IMR-90 (cell line): ENCODE results near the gene MFSD6. TPM values are rescaled to one million over a fixed set of nuclear protein-coding genes. Genes with fewer than 3 reads are reported as not detected.

ENCODE experiments used
- ATAC-seq: fragments of 200-7000 bp; cut with Tn5 transposase; 2 replicates; pipeline ENCODE4 v1.9.1; 2020; ENCODE audit warnings: low read depth, mild to moderate bottlenecking, moderate library complexity
- BruUV-seq: library from RNA; stranded (reverse); fragments of 400-500 nt; replicated peaks from 2 replicates; lab custom pipeline; 2021; lab: Mats Ljungman, UMichigan
- CTCF ChIA-PET: fragments of 300-600 bp; formaldehyde crosslinking; extraction: SDS; loops from one replicate; lab custom pipeline; 2021; ENCODE audit warnings: antibody characterized with exemption; lab: Yijun Ruan, JAX
- POLR2A ChIA-PET: fragments of 300-600 bp; sonication (Branson Sonifier 250); formaldehyde crosslinking; loops from one replicate; lab custom pipeline; 2022; ENCODE audit warnings: antibody characterized with exemption; ENCODE audit not compliant: unreplicated experiment; lab: Charles Lee
- DNase-seq: peaks from one replicate; pipeline ENCODE4 v3.0.0; 2013
- H2AFZ ChIP-seq: replicated peaks from 2 replicates; pipeline ENCODE3; 2013; ENCODE audit warnings: low read length, mild to moderate bottlenecking; ENCODE audit not compliant: poor library complexity
- H2AK5ac ChIP-seq: 2 replicates; pipeline ENCODE4 v1.6.1; 2013; ENCODE audit warnings: low read depth, low read length, inconsistent platforms
- H2AK9ac ChIP-seq: replicated peaks from 2 replicates; pipeline ENCODE3; 2013; ENCODE audit warnings: mild to moderate bottlenecking, low read depth, low read length, moderate library complexity; ENCODE audit not compliant: poor library complexity
- H2BK120ac ChIP-seq: 2 replicates; pipeline ENCODE4 v1.6.1; 2013; ENCODE audit warnings: low read depth, low read length, inconsistent platforms
- H2BK15ac ChIP-seq: 3 replicates; pipeline ENCODE4 v1.6.1; 2013; ENCODE audit warnings: low read depth, low read length, inconsistent platforms
- H2BK20ac ChIP-seq: 2 replicates; pipeline ENCODE4 v1.6.1; 2013; ENCODE audit warnings: low read depth, mild to moderate bottlenecking, inconsistent platforms, low read length, moderate library complexity
- H2BK5ac ChIP-seq: 2 replicates; pipeline ENCODE4 v1.6.1; 2013; ENCODE audit warnings: mild to moderate bottlenecking, low read depth, low read length, inconsistent platforms; ENCODE audit not compliant: poor library complexity, severe bottlenecking
- H3K14ac ChIP-seq: replicated peaks from 2 replicates; pipeline ENCODE4 v1.6.1; 2013; ENCODE audit warnings: low read depth, low read length, inconsistent platforms
- H3K18ac ChIP-seq: 2 replicates; pipeline ENCODE4 v1.6.1; 2013; ENCODE audit warnings: low read depth, low read length, control low read depth
- H3K23ac ChIP-seq: 2 replicates; pipeline ENCODE4 v1.6.1; 2013; ENCODE audit warnings: low read depth, low read length, inconsistent platforms
- H3K27ac ChIP-seq: 2 replicates; pipeline ENCODE4 v1.5.1; 2013; ENCODE audit warnings: mild to moderate bottlenecking, control low read depth, low read length; ENCODE audit not compliant: insufficient read depth
- H3K27me3 ChIP-seq: 2 replicates; pipeline ENCODE4 v1.6.1; 2013; ENCODE audit warnings: low read length; ENCODE audit not compliant: control insufficient read depth, insufficient read depth
- H3K36me3 ChIP-seq: 2 replicates; pipeline ENCODE4 v1.6.1; 2013; ENCODE audit warnings: low read length, mixed read lengths; ENCODE audit not compliant: control insufficient read depth, insufficient read depth
- H3K4ac ChIP-seq: 2 replicates; pipeline ENCODE4 v1.6.1; 2013; ENCODE audit warnings: low read depth, low read length, inconsistent platforms
- H3K4me1 ChIP-seq: 2 replicates; pipeline ENCODE4 v1.6.1; 2013; ENCODE audit warnings: low read length, mixed read lengths; ENCODE audit not compliant: control insufficient read depth, insufficient read depth
- H3K4me2 ChIP-seq: 2 replicates; pipeline ENCODE4 v1.6.1; 2013; ENCODE audit warnings: low read depth, mild to moderate bottlenecking, control low read depth, low read length, moderate library complexity
- H3K4me3 ChIP-seq: 2 replicates; pipeline ENCODE4 v1.5.1; 2013; ENCODE audit warnings: low read depth, mild to moderate bottlenecking, control low read depth, low read length, moderate library complexity; ENCODE audit not compliant: insufficient read depth
- H3K56ac ChIP-seq: 2 replicates; pipeline ENCODE4 v1.6.1; 2013; ENCODE audit warnings: low read length, inconsistent platforms; ENCODE audit not compliant: insufficient read depth; ENCODE audit errors: extremely low read depth
- H3K79me1 ChIP-seq, 2 experiments: 2 replicates each; pipeline ENCODE4 v1.6.1; 2013; ENCODE audit warnings: low read length in 2 of 2, inconsistent platforms in 1 of 2, low read depth in 1 of 2
- H3K9ac ChIP-seq: 2 replicates; pipeline ENCODE4 v1.6.1; 2013; ENCODE audit warnings: low read depth, low read length, control low read depth
- H3K9me1 ChIP-seq: 2 replicates; pipeline ENCODE4 v1.6.1; 2013; ENCODE audit warnings: low read length, inconsistent platforms; ENCODE audit not compliant: insufficient read depth
- H3K9me3 ChIP-seq: 2 replicates; pipeline ENCODE4 v1.6.1; 2013; ENCODE audit warnings: low read length; ENCODE audit not compliant: control insufficient read depth, insufficient read depth
- H4K20me1 ChIP-seq: 2 replicates; pipeline ENCODE4 v1.6.1; 2013; ENCODE audit warnings: low read length, inconsistent platforms; ENCODE audit not compliant: insufficient read depth
- H4K5ac ChIP-seq: 2 replicates; pipeline ENCODE4 v1.6.1; 2013; ENCODE audit warnings: mild to moderate bottlenecking, low read depth, low read length, control low read depth
- H4K8ac ChIP-seq, 2 experiments: 2 replicates each; pipeline ENCODE4 v1.6.1; 2013; ENCODE audit warnings: low read depth in 2 of 2, low read length in 2 of 2, control low read depth in 1 of 2, inconsistent platforms in 1 of 2
- H4K91ac ChIP-seq: 2 replicates; pipeline ENCODE4 v1.6.1; 2013; ENCODE audit warnings: low read depth, low read length, inconsistent platforms; ENCODE audit not compliant: insufficient read depth
- BHLHE40 ChIP-seq: fragments of 150-350 bp; IDR thresholded peaks from 2 replicates; pipeline ENCODE4 v1.6.1; 2016; ENCODE audit warnings: mild to moderate bottlenecking, low read depth, low read length
- CHD1 ChIP-seq: IDR thresholded peaks from 2 replicates; pipeline ENCODE4 v1.6.1; 2012; ENCODE audit warnings: low read depth, low read length, improper control_type of control experiment
- CTCF ChIP-seq: conservative IDR thresholded peaks from 2 replicates; pipeline ENCODE4 v1.5.1; 2012; ENCODE audit warnings: mild to moderate bottlenecking, low read depth, low read length, improper control_type of control experiment
- MAFK ChIP-seq: IDR thresholded peaks from 2 replicates; pipeline ENCODE4 v1.6.1; 2012; ENCODE audit warnings: low read depth, low read length, improper control_type of control experiment
- MAZ ChIP-seq: IDR thresholded peaks from 2 replicates; pipeline ENCODE4 v1.6.1; 2012; ENCODE audit warnings: low read depth, mild to moderate bottlenecking, low read length, improper control_type of control experiment, moderate library complexity, borderline replicate concordance
- MXI1 ChIP-seq: IDR thresholded peaks from 2 replicates; pipeline ENCODE4 v1.6.1; 2012; ENCODE audit warnings: low read depth, mild to moderate bottlenecking, low read length, moderate library complexity, borderline replicate concordance
- NFE2L2 ChIP-seq: fragments of 150-350 bp; IDR thresholded peaks from 2 replicates; pipeline ENCODE4 v1.6.1; 2016; ENCODE audit warnings: low read depth, mild to moderate bottlenecking, low read length
- POLR2A ChIP-seq: IDR thresholded peaks from 2 replicates; pipeline ENCODE4 v1.6.1; 2012; ENCODE audit warnings: mild to moderate bottlenecking, low read depth, low read length
- RCOR1 ChIP-seq: IDR thresholded peaks from 2 replicates; pipeline ENCODE4 v1.6.1; 2012; ENCODE audit warnings: mild to moderate bottlenecking, low read length, improper control_type of control experiment; ENCODE audit not compliant: insufficient replicate concordance
- RFX5 ChIP-seq: IDR thresholded peaks from 2 replicates; pipeline ENCODE4 v1.8.0; 2012; ENCODE audit warnings: low read depth, mild to moderate bottlenecking, low read length, moderate library complexity
- WGBS, 2 experiments: methylation state at CpG; one replicate each; pipeline versions ENCODE4 v1.1.5 to v1.1.7; 2013; ENCODE audit warnings: missing lambda C conversion rate in 2 of 2; ENCODE audit not compliant: insufficient read length in 1 of 2; ENCODE audit errors: extremely low coverage in 2 of 2; 5-methylcytosine and 5-hydroxymethylcytosine counted together
- dilution Hi-C: fragments of 300-500 bp; cut with HindIII; formaldehyde crosslinking; loops from one replicate; pipeline ENCODE4 v1.14.3; 2018; ENCODE audit warnings: low sequenced_read_pairs; ENCODE audit not compliant: unreplicated experiment
- in situ Hi-C: fragments of 300-500 bp; cut with MboI; formaldehyde crosslinking; loops from 3 replicates; pipeline ENCODE4 v1.14.3; 2019; ENCODE audit warnings: low sequenced_read_pairs, inconsistent platforms, mixed read lengths
- intact Hi-C: fragments of 100-400 bp; cut with micrococcal nuclease; formaldehyde crosslinking; loops from 2 replicates; pipeline ENCODE4 v1.10.0; 2022
- polyA plus RNA-seq, 3 experiments: library from polyadenylated mRNA; depleted of rRNA; stranded (reverse); fragments of >200 nt; gene quantifications; 2 replicates each; pipeline ENCODE4 v1.2.3, GENCODE V29; 2012; ENCODE audit warnings: low replicate concordance in 1 of 3
- total RNA-seq: library from RNA; depleted of rRNA; stranded (reverse); fragments of >200 nt; gene quantifications from 2 replicates; pipeline ENCODE4 v1.2.3, GENCODE V29; 2012

Gene MFSD6
- total and polyA plus RNA-seq, 2 of the 4 experiments (the other 2 are of a cell fraction): 4.2 to 7.7 TPM

GRCh38 chr2:190450363-190450762 lies 42.2 kb downstream of the MFSD6 start:
- Histone ChIP-seq H3K18ac (no peak overlapping the region), H3K36me3 (no peaks in the 10 kb centered on the region), H3K4me1 (peaks cover 6% of the 10 kb centered on the region), H4K8ac (no peak overlapping the region), H3K4ac (no peak overlapping the region), H2AK9ac (no peak overlapping the region), H3K27ac (no peak overlapping the region), H4K91ac (no peak overlapping the region), H3K79me1 (no peaks in the 10 kb centered on the region), H3K9me1 (no peaks in the 10 kb centered on the region), H3K56ac (no peak overlapping the region), H2BK15ac (no peak overlapping the region), H2AK5ac (no peak overlapping the region), H3K23ac (no peak overlapping the region), H2BK5ac (no peak overlapping the region), H2AFZ (no peak overlapping the region), H3K27me3 (no peaks in the 10 kb centered on the region), H3K14ac (no peak overlapping the region), H4K20me1 (no peaks in the 10 kb centered on the region), H2BK120ac (no peak overlapping the region), H4K5ac (no peak overlapping the region), H2BK20ac (no peak overlapping the region), H3K9me3 (no peaks in the 10 kb centered on the region), H3K4me3 (no peak overlapping the region), H3K4me2 (no peak overlapping the region), H3K9ac (no peak overlapping the region)
- dilution Hi-C loops: no loop called here
- in situ Hi-C loops: no loop called here
- CTCF ChIA-PET: no interaction called here
- intact Hi-C loops: no loop called here
- no CpG with 5 or more reads among the region's 2 CpGs for WGBS, 2 experiments
- BruUV-seq: no TSS peak
- ATAC-seq: no peak
- no peak for DNase-seq
- no peak for TF ChIP-seq BHLHE40
- TF ChIP-seq MXI1: no peak
- TF ChIP-seq CTCF: no peak
- TF ChIP-seq MAFK: no peak
- no peak for TF ChIP-seq POLR2A
- no peak for TF ChIP-seq NFE2L2
- TF ChIP-seq MAZ: no peak
- TF ChIP-seq RFX5: no peak
- TF ChIP-seq RCOR1: no peak
- no peak for TF ChIP-seq CHD1
- POLR2A ChIA-PET: no interaction called here
